GM12801 (cell line): ENCODE measurements around the gene KIF1B.

ENCODE experiments used
- CTCF ChIP-seq: IDR thresholded peaks from one replicate; pipeline ENCODE4 v1.5.1; 2011; ENCODE audit warnings: control low read depth; ENCODE audit not compliant: insufficient read length; ENCODE audit errors: extremely low read depth

KIF1B gene

GRCh38 chr1:10280439-10281350 lies 70.3 kb downstream of the KIF1B start:
- TF ChIP-seq CTCF, result no peak

GRCh38 chr1:10283318-10283984 lies 73.1 kb downstream of the KIF1B start:
- TF ChIP-seq CTCF, result no peak

- TF ChIP-seq CTCF, result no peak
These were observed 75.9 kb downstream of the KIF1B start for GRCh38 chr1:10286244-10286643.

- TF ChIP-seq CTCF, result no peak
These were observed 76.8 kb downstream of the KIF1B start for GRCh38 chr1:10287023-10287645.

- TF ChIP-seq CTCF, result no peak
These were observed 77.8 kb downstream of the KIF1B start for GRCh38 chr1:10288029-10288615.

GRCh38 chr1:10291705-10292104 lies 81.3 kb downstream of the KIF1B start:
- TF ChIP-seq CTCF, result no peak

- TF ChIP-seq CTCF, result no peak
These were observed 81.8 kb downstream of the KIF1B start for GRCh38 chr1:10292188-10292587.
